ENCODE measurements around the gene TDRD10.
A peak's percentile ranks its signal among the peaks of the same experiment; 100 is the strongest.

The TDRD10 gene

DNA sequence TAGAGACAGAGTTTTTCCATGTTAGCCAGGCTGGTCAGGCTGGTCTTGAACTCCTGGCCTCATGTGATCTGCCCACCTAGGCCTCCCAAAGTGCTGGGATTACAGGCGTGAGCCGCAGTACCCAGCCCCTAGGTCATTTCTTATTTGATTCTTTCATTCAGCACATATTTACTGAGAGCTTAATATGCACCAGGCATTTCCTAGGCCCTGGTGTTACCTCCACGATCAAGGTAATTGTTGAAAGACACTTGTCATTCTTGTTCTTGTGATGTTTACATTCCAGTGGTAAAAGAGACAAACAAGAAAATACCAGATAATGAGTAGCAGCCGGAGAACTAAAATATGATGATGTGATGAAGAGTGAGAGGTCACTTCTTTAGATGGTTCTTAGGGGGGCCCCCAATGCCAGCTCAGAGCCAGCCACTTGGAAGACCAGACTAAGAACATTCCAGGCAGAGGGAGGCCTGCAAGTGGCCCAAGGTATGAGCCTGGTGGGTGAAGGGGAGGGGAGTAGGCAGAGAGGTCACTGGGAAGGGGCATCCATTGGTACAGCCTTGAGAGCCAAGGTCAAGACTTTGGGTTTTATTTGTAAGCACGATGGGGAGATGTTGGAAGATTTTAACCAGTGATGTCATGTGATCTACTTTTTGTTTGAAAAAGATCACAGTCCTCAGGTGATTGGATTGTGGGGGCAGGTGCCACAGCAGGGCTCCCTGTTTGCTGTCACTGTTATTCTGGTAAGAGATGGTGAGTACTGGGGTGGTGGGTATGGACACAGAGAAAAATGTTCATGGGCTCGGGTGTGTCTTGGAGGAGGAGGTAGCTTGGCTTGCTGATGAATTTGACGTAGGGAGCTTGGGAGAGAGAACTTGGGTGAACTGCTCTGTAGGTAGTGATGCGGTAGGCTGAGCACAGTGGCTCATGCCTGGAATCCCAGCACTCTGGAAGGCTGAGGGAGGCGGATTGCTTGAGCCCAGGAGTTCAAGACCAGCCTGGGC lies 37.8 kb downstream of the TDRD10 start:
- Histone ChIP-seq H3K4me1 (ENCODE audit: insufficient read depth, low read length) (no peaks in the 10 kb centered on the region), H3K27me3 (ENCODE audit: insufficient read depth, low read length, poor library complexity) (peaks cover 6% of the 10 kb centered on the region), H4K20me1 (ENCODE audit: insufficient read depth, low read length) (no peaks in the 10 kb centered on the region), H3K36me3 (ENCODE audit: insufficient read depth, low read length) (no peaks in the 10 kb centered on the region), H2AFZ (ENCODE audit: low read depth, low read length) (no peak overlapping the region), H3K4me3 (ENCODE audit: low read depth in 1 of 2, low read length in 2 of 2) (no peak overlapping the region), H3K4me2 (ENCODE audit: insufficient read depth, low read length) (no peak overlapping the region), H3K9me3 (ENCODE audit: insufficient read depth, low read length, severe bottlenecking) (no peaks in the 10 kb centered on the region), H3K79me2 (ENCODE audit: insufficient read depth, low read length) (no peaks in the 10 kb centered on the region), H3K27ac (ENCODE audit: low read length) (no peak overlapping the region), H3K9ac (ENCODE audit: low read depth, low read length) (no peak overlapping the region)
- no peak for TF ChIP-seq EZH2 (IDR thresholded peaks at IDR 0.05; ENCODE audit: borderline replicate concordance, low read depth, low read length, severe bottlenecking)
- TF ChIP-seq, protein P1, sequence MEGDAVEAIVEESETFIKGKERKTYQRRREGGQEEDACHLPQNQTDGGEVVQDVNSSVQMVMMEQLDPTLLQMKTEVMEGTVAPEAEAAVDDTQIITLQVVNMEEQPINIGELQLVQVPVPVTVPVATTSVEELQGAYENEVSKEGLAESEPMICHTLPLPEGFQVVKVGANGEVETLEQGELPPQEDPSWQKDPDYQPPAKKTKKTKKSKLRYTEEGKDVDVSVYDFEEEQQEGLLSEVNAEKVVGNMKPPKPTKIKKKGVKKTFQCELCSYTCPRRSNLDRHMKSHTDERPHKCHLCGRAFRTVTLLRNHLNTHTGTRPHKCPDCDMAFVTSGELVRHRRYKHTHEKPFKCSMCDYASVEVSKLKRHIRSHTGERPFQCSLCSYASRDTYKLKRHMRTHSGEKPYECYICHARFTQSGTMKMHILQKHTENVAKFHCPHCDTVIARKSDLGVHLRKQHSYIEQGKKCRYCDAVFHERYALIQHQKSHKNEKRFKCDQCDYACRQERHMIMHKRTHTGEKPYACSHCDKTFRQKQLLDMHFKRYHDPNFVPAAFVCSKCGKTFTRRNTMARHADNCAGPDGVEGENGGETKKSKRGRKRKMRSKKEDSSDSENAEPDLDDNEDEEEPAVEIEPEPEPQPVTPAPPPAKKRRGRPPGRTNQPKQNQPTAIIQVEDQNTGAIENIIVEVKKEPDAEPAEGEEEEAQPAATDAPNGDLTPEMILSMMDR (IDR thresholded peaks at IDR 0.05; ENCODE audit: borderline replicate concordance, extremely low read depth, low read length, poor library complexity, severe bottlenecking), result no peak
- no peak for DNase-seq
- no peak for ATAC-seq (ENCODE audit: insufficient read depth, low read depth)

DNA sequence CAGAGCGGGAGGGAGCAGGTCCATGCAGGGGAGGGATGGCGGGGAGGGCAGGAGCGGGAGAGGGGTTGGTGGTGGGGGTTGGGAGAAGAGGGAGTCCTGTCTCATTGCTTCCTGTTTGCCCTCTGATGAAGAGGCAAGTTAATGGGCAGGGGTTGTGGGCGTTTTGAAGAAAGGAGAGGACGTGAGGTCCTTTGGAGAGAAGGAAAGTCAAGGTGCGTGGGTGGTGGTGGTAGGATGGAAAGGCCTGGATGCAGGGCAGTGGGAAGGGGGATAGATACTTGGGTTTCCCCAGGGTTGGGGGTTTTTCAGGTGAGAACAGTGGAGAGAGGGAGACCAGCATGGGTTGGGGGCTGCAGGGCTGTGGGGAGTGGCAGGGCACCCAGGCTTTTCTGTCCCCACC lies 39.2 kb downstream of the TDRD10 start:
- H2AFZ ChIP-seq (ENCODE audit: low read depth, low read length), result no peak overlapping the region
- H3K27me3 ChIP-seq (ENCODE audit: insufficient read depth, low read length, poor library complexity), result peaks cover 6% of the 10 kb centered on the region
- no peaks in the 10 kb centered on the region for H4K20me1 ChIP-seq (ENCODE audit: insufficient read depth, low read length)
- H3K9me3 ChIP-seq (ENCODE audit: insufficient read depth, low read length, severe bottlenecking), result no peaks in the 10 kb centered on the region
- no peaks in the 10 kb centered on the region for H3K79me2 ChIP-seq (ENCODE audit: insufficient read depth, low read length)
- ATAC-seq (ENCODE audit: insufficient read depth, low read depth), result no peak
- no peak overlapping the region for H3K4me3 ChIP-seq (ENCODE audit: low read depth in 1 of 2, low read length in 2 of 2)
- no peak overlapping the region for H3K9ac ChIP-seq (ENCODE audit: low read depth, low read length)
- no peaks in the 10 kb centered on the region for H3K4me1 ChIP-seq (ENCODE audit: insufficient read depth, low read length)
- no peak overlapping the region for H3K27ac ChIP-seq (ENCODE audit: low read length)
- no peak overlapping the region for H3K4me2 ChIP-seq (ENCODE audit: insufficient read depth, low read length)
- DNase-seq, result no peak
- TF ChIP-seq, protein P1 (IDR thresholded peaks at IDR 0.05; ENCODE audit: borderline replicate concordance, extremely low read depth, low read length, poor library complexity, severe bottlenecking), result no peak
- no peak for TF ChIP-seq EZH2 (IDR thresholded peaks at IDR 0.05; ENCODE audit: borderline replicate concordance, low read depth, low read length, severe bottlenecking)
- no peaks in the 10 kb centered on the region for H3K36me3 ChIP-seq (ENCODE audit: insufficient read depth, low read length)

DNA sequence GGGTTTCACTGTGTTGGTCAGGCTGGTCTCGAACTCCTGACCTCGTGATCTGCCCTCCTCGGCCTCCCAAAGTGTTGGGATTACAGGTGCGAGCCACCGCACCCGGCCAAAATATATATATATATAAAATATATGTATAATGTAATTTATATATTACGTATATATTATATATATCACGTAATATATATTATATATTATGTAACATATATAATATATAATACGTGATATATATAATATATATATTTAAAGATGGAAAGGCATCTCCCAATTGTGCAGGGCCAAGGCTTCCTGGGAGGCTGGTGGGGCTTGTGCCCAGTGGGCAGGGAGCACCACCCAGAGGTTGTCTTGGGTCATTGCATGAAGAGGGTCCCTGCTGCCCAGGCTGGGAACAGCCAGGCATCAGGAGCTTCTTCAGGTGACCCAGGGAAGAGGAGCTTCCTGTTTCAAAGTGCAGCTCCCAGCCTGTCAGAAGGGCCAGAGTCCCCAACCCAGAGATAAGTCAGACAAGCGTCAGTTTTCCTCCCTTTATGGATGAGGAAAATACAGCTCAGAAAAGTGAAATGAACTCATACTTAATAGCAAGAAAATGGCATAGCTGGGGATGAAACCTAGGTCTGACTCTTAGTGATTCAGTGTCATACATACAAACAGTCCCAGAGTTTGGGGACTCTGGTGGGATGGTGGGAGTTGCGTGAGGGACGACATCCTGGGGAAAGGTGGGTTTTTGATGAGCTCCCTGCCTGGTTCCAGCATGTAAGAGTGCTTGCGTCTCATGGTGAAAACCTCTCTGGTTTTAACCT lies 44.4 kb downstream of the TDRD10 start:
- no peaks in the 10 kb centered on the region for H3K9me3 ChIP-seq (ENCODE audit: insufficient read depth, low read length, severe bottlenecking)
- H3K4me2 ChIP-seq (ENCODE audit: insufficient read depth, low read length), result no peak overlapping the region
- no peaks in the 10 kb centered on the region for H3K79me2 ChIP-seq (ENCODE audit: insufficient read depth, low read length)
- peaks cover 5% of the 10 kb centered on the region for H3K27me3 ChIP-seq (ENCODE audit: insufficient read depth, low read length, poor library complexity)
- H4K20me1 ChIP-seq (ENCODE audit: insufficient read depth, low read length), result peaks cover 26% of the 10 kb centered on the region
- H3K36me3 ChIP-seq (ENCODE audit: insufficient read depth, low read length), result peaks cover 30% of the 10 kb centered on the region
- ATAC-seq (ENCODE audit: insufficient read depth, low read depth), result peak; percentile 83
- H3K9ac ChIP-seq (ENCODE audit: low read depth, low read length), result no peak overlapping the region
- H3K4me1 ChIP-seq (ENCODE audit: insufficient read depth, low read length), result peaks cover 11% of the 10 kb centered on the region; the same call in 1 of the 2 replicates
- peak; percentile 50 for DNase-seq
- no peak overlapping the region for H3K27ac ChIP-seq (ENCODE audit: low read length)
- TF ChIP-seq, protein P1 (IDR thresholded peaks at IDR 0.05; ENCODE audit: borderline replicate concordance, extremely low read depth, low read length, poor library complexity, severe bottlenecking), result peak; percentile 73
- TF ChIP-seq EZH2 (IDR thresholded peaks at IDR 0.05; ENCODE audit: borderline replicate concordance, low read depth, low read length, severe bottlenecking), result no peak
- H2AFZ ChIP-seq (ENCODE audit: low read depth, low read length), result no peak overlapping the region
- H3K4me3 ChIP-seq (ENCODE audit: low read depth in 1 of 2, low read length in 2 of 2), result no peak overlapping the region
